Body of pancreas (tissue), 4 donors: ENCODE results near the gene KIRREL3.

ENCODE experiments used
- CTCF ChIP-seq, 7 experiments: fragments of 450-650 bp in 4 of 7; fragments of 200-600 bp in 3 of 7; sonication (generic) in 3 of 7; IDR thresholded peaks; one replicate each; pipeline ENCODE4 v1.5.1; 2016 to 2019; ENCODE audit warnings: antibody characterized with exemption in 7 of 7
- POLR2A ChIP-seq, 3 donors: fragments of 450-650 bp; IDR thresholded peaks; one replicate each; pipeline ENCODE4 v1.6.1; 2016; ENCODE audit warnings: antibody characterized with exemption in 3 of 3, mild to moderate bottlenecking in 2 of 3

DNA sequence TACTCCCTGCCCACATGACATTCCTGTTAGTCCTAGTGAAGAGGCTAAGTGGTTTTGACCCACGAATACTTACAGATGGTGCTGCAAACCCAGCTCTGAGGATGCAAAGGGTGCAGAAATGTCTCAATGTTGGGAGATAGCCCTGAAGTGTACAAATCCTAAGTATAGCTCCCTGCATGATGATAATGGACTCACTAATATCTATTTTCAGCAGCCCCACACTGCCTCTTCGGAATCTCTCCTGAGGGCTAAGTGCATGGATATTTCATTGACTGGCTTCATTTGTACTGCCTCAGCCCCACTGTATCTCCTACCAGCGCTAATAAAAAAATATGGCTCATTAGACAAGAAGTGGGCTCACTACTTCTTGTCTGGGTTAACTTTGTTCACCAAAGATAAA, 114.5 kb downstream of the KIRREL3 start:
- TF ChIP-seq CTCF (IDR thresholded peaks at IDR 0.05) (no peak), POLR2A (IDR thresholded peaks at IDR 0.05) (no peak)
